Measurements from ENCODE around the gene DNAJB8.

Gene DNAJB8

DNA sequence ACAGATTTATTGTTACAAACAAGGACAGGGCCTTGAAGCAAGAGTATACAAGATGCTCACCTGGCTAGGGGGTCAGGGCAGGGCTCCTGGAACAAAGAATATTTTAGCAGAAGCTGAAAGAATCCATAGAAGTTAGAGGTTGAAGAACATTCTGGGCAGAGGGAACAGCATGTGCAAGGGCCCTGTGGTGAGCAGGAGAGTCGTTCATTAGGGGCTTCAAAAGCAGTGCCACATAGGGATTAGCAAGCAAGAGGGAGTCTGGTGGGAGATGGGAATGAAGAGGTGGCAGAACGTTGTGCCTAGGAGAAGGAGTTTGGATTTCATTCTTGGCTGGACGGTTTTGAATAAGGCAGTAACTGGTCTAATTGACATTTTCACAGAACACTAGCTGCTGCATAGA, 22.9 kb downstream of the DNAJB8 start:
- no peak for TF ChIP-seq Cebpa-rat (IDR thresholded peaks at IDR 0.05)

DNA sequence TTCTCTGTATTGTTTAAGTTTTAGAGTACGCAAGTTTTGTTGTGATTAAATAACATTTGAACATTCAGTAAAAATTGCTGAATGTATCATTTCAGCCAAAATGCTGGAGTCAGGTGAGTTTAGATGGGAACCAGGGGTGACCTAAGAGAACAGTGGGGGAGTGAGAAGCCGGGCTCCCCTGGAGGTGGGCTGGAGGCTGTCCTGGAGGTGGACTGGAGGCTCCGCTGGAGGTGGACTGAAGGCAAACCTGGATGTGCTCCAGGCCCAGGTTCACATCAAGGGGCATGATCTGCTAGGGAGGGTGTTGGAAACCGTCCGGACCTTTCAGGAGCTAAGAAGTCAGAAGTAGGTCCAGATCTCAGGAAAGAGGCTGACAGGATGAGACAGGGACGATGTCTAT, 23.7 kb downstream of the DNAJB8 start:
- Histone ChIP-seq H3K36me3 (no peaks in the 10 kb centered on the region), H3K27ac (no peak overlapping the region), H3K4me1 (peaks cover 0 to 10% (median 8%) of the 10 kb centered on the region in 10 experiments; a peak in 16 of 20 replicates), H3K9me3 (replicated peaks in 1 of 11) (peaks cover 0 to 23% (median 0%) of the 10 kb centered on the region in 11 experiments; a peak in 7 of 22 replicates), H3K27me3 (no peaks in the 10 kb centered on the region), H3K4me2 (no peak overlapping the region), H3K4me3 (no peak overlapping the region), H4K20me1 (peaks cover 0 to 22% (median 0%) of the 10 kb centered on the region in 11 experiments; a peak in 2 of 22 replicates), H3K9ac (no peak overlapping the region)
- no peak for TF ChIP-seq Cebpa-rat (IDR thresholded peaks at IDR 0.05)

More for the DNA sequence above, 22.9 kb downstream of the DNAJB8 start:
- Histone ChIP-seq H3K4me3 (no peak overlapping the region), H3K4me1 (peaks cover 5 to 18% (median 16%) of the 10 kb centered on the region in 10 experiments; a peak in 17 of 20 replicates), H3K27ac (no peak overlapping the region), H3K9me3 (replicated peaks in 1 of 11) (peaks cover 0 to 23% (median 0%) of the 10 kb centered on the region in 11 experiments; a peak in 7 of 22 replicates), H3K9ac (no peak overlapping the region), H3K4me2 (no peak overlapping the region), H4K20me1 (peaks cover 0 to 18% (median 0%) of the 10 kb centered on the region in 11 experiments; a peak in 2 of 22 replicates), H3K27me3 (no peaks in the 10 kb centered on the region), H3K36me3 (no peaks in the 10 kb centered on the region)

DNA sequence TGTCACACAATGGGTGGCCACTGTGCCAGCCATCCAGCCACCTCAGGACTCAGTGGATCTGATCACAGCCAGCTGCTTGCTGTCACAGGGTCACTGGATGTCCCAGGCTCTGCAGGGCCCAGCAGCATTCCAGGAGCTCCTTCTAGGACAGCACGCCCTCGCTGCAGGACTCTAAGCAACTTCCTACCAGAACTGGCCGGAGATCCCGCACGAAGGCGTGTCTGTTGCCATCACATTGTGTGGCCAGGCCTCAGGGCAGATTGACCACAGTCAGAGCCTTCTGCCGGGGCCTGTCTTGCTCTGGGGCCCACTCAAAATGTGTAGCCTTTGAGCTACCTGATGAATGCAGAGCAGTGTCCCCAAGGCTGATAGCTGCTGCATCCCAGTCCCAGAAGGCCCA, 24.6 kb downstream of the DNAJB8 start:
- Histone ChIP-seq H3K36me3 (no peaks in the 10 kb centered on the region), H3K4me2 (no peak overlapping the region), H3K27ac (no peak overlapping the region), H3K4me3 (no peak overlapping the region), H3K4me1 (peaks cover 0 to 1% (median 0%) of the 10 kb centered on the region in 10 experiments; a peak in 1 of 20 replicates), H3K9ac (no peak overlapping the region), H4K20me1 (peaks cover 0 to 22% (median 0%) of the 10 kb centered on the region in 11 experiments; a peak in 2 of 22 replicates), H3K27me3 (no peaks in the 10 kb centered on the region), H3K9me3 (replicated peaks in 1 of 11) (peaks cover 0 to 16% (median 0%) of the 10 kb centered on the region in 11 experiments; a peak in 6 of 22 replicates)
- TF ChIP-seq Cebpa-rat (IDR thresholded peaks at IDR 0.05) = no peak

- Histone ChIP-seq H3K9me3 (replicated peaks in 1 of 11) (no peaks in the 10 kb centered on the region), H4K20me1 (peaks cover 0 to 29% (median 0%) of the 10 kb centered on the region in 11 experiments; a peak in 4 of 22 replicates), H3K4me2 (no peak overlapping the region), H3K36me3 (no peaks in the 10 kb centered on the region), H3K4me3 (no peak overlapping the region), H3K4me1 (no peaks in the 10 kb centered on the region), H3K9ac (no peak overlapping the region), H3K27me3 (peaks cover 8 to 21% (median 15%) of the 10 kb centered on the region in 11 experiments), H3K27ac (no peak overlapping the region)
- no peak for TF ChIP-seq Cebpa-rat (IDR thresholded peaks at IDR 0.05)
Measured at GRCh38 chr3:128439226-128439625, 27.5 kb downstream of the DNAJB8 start.

- TF ChIP-seq Cebpa-rat (IDR thresholded peaks at IDR 0.05) = no peak
- Histone ChIP-seq H3K4me3 (no peak overlapping the region), H3K4me1 (no peaks in the 10 kb centered on the region), H3K27me3 (peaks cover 14 to 28% (median 21%) of the 10 kb centered on the region in 11 experiments), H4K20me1 (peaks cover 0 to 34% (median 0%) of the 10 kb centered on the region in 11 experiments; a peak in 5 of 22 replicates), H3K4me2 (no peak overlapping the region), H3K9ac (no peak overlapping the region), H3K9me3 (replicated peaks in 1 of 11) (no peaks in the 10 kb centered on the region), H3K36me3 (no peaks in the 10 kb centered on the region), H3K27ac (no peak overlapping the region)
Measured at GRCh38 chr3:128438488-128439072, 28.1 kb downstream of the DNAJB8 start.

- peaks cover 0 to 5% (median 0%) of the 10 kb centered on the region in 10 experiments; a peak in 5 of 20 replicates for H3K4me1 ChIP-seq
- TF ChIP-seq Cebpa-rat (IDR thresholded peaks at IDR 0.05) = no peak
Measured at GRCh38 chr3:128436214-128436613, 30.5 kb downstream of the DNAJB8 start.

DNA sequence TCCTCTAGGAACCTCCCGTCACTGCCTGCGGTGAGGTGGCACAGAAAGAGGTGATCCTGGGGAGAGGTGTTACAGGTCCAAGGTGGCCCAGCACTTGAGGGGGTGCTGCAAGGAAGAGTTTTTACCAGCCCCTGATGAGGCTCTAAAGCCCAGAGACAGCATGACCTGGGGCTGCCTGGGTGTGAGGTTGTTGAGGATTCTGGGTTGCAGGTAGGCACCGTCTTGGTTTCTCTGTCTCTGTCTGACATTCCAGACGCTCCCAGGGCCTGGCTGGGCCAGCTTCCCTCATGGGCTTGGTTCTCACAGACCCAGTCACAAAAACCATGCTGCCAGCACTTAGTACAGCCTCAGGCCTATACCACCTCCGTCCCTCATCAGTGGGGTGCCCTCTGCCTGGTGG, 31.1 kb downstream of the DNAJB8 start:
- no peak overlapping the region for H3K4me3 ChIP-seq
- H3K36me3 ChIP-seq = no peaks in the 10 kb centered on the region
- H3K4me2 ChIP-seq = no peak overlapping the region
- H3K27ac ChIP-seq = no peak overlapping the region
- TF ChIP-seq Cebpa-rat (IDR thresholded peaks at IDR 0.05) = no peak
- no peak overlapping the region for H3K9ac ChIP-seq
- H3K9me3 ChIP-seq (replicated peaks in 1 of 11) = no peaks in the 10 kb centered on the region
- H3K27me3 ChIP-seq = peaks cover 44 to 58% (median 52%) of the 10 kb centered on the region in 11 experiments
- H3K4me1 ChIP-seq = peaks cover 0 to 5% (median 0%) of the 10 kb centered on the region in 10 experiments; a peak in 5 of 20 replicates
- peaks cover 0 to 45% (median 5%) of the 10 kb centered on the region in 11 experiments; a peak in 11 of 22 replicates for H4K20me1 ChIP-seq

More at GRCh38 chr3:128436214-128436613, 30.5 kb downstream of the DNAJB8 start:
- Histone ChIP-seq H3K36me3 (no peaks in the 10 kb centered on the region), H3K4me3 (no peak overlapping the region), H3K4me2 (no peak overlapping the region), H3K9me3 (replicated peaks in 1 of 11) (no peaks in the 10 kb centered on the region), H3K27ac (no peak overlapping the region), H3K27me3 (peaks cover 38 to 52% (median 45%) of the 10 kb centered on the region in 11 experiments), H4K20me1 (peaks cover 0 to 45% (median 5%) of the 10 kb centered on the region in 11 experiments; a peak in 11 of 22 replicates), H3K9ac (no peak overlapping the region)

DNA sequence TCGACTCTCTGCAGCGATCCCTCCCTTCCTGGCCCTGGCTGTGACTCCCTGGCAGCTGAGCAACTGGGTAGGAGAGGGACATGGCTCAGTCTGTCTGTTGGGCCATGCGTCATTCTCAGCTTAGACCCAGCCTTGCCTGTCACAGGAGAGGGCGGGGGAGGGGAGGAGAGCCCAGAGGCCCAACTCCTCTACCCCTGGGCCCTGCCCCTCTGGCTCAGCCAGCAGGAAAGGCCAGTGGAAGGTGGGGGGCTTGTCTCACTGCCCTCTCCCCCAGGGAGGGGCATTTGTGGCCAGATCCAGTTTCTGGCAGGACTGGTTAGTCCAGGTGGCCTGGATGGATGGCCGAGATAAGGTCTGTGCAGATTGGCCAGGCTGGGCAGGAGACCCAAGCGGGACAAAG, 31.6 kb downstream of the DNAJB8 start:
- no peak overlapping the region for H3K27ac ChIP-seq
- H3K4me3 ChIP-seq = no peak overlapping the region
- H3K9ac ChIP-seq = no peak overlapping the region
- H3K36me3 ChIP-seq = no peaks in the 10 kb centered on the region
- H3K9me3 ChIP-seq (replicated peaks in 1 of 11) = no peaks in the 10 kb centered on the region
- peaks cover 49 to 63% (median 57%) of the 10 kb centered on the region in 11 experiments for H3K27me3 ChIP-seq
- peaks cover 0 to 50% (median 5%) of the 10 kb centered on the region in 11 experiments; a peak in 11 of 22 replicates for H4K20me1 ChIP-seq
- no peak for TF ChIP-seq Cebpa-rat (IDR thresholded peaks at IDR 0.05)
- no peak overlapping the region for H3K4me2 ChIP-seq
- H3K4me1 ChIP-seq = peaks cover 0 to 5% (median 0%) of the 10 kb centered on the region in 10 experiments; a peak in 5 of 20 replicates

DNA sequence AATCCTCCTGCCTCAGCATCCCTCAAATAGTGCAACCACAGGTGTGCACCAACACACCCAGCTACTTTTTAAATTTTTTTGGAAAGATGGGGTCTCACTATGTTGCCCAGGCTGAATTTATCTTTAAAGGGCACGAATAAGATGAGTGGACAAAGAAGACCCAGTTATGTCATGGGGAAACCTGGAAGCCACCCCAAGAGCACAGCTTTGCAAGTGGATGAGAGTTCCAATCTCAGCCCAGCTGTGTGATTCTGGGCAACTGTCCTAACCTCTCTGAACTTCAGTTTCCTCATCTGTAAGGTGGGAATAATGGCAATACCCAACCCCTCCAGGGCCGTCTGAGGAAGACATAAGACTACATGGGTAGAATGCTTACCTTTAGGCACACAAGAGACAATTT, 32.2 kb downstream of the DNAJB8 start:
- Histone ChIP-seq H3K4me2 (no peak overlapping the region), H3K9me3 (replicated peaks in 1 of 11) (no peaks in the 10 kb centered on the region), H3K9ac (no peak overlapping the region), H3K4me1 (peaks cover 0 to 5% (median 0%) of the 10 kb centered on the region in 10 experiments; a peak in 5 of 20 replicates), H3K27ac (no peak overlapping the region), H3K27me3 (peaks cover 49 to 67% (median 60%) of the 10 kb centered on the region in 11 experiments), H3K4me3 (no peak overlapping the region), H3K36me3 (no peaks in the 10 kb centered on the region), H4K20me1 (peaks cover 0 to 54% (median 5%) of the 10 kb centered on the region in 11 experiments; a peak in 11 of 22 replicates)
- no peak for TF ChIP-seq Cebpa-rat (IDR thresholded peaks at IDR 0.05)

Measured in BLaER1 treated with 17β-estradiol and CSF1 and Interleukin-3, amounts not matched to agents 10 nM and 100 nM (cell line).